Skeletal muscle tissue (tissue), 4 donors: ENCODE results near the gene BAIAP2L1. TPM values are rescaled to one million over a fixed set of nuclear protein-coding genes. Genes with fewer than 3 reads are reported as not detected.

Source experiments
- H3K27ac ChIP-seq: one replicate; pipeline ENCODE4 v1.7.0; 2013; ENCODE audit warnings: mild to moderate bottlenecking, low read depth, low read length, inconsistent platforms
- H3K27me3 ChIP-seq, 3 donors: one replicate each; pipeline ENCODE4 v1.7.0; 2013; ENCODE audit warnings: low read length in 3 of 3; ENCODE audit not compliant: control insufficient read depth in 3 of 3, insufficient read depth in 3 of 3
- H3K36me3 ChIP-seq, 3 donors: one replicate each; pipeline ENCODE4 v1.7.0; 2013; ENCODE audit warnings: low read length in 3 of 3; ENCODE audit not compliant: control insufficient read depth in 3 of 3, insufficient read depth in 3 of 3
- H3K4me1 ChIP-seq, 3 donors: one replicate each; pipeline ENCODE4 v1.7.0; 2013; ENCODE audit warnings: low read length in 3 of 3, mild to moderate bottlenecking in 3 of 3; ENCODE audit not compliant: control insufficient read depth in 3 of 3, insufficient read depth in 3 of 3
- H3K4me3 ChIP-seq, 3 donors: one replicate each; pipeline ENCODE4 v1.7.0; 2013; ENCODE audit warnings: low read length in 3 of 3
- H3K9ac ChIP-seq, 3 donors: one replicate each; pipeline ENCODE4 v1.7.0; 2013; ENCODE audit warnings: low read length in 3 of 3, mild to moderate bottlenecking in 3 of 3, moderate library complexity in 2 of 3, low read depth in 1 of 3
- H3K9me3 ChIP-seq, 3 donors: one replicate each; pipeline ENCODE4 v1.7.0; 2013; ENCODE audit warnings: low read length in 3 of 3; ENCODE audit not compliant: control insufficient read depth in 3 of 3
- total RNA-seq: library from RNA; depleted of rRNA; stranded (reverse); fragments of >200 nt; gene quantifications from one replicate; pipeline ENCODE4 v1.2.3, GENCODE V29; 2014
- donor health status: Osteomylitis.

Gene BAIAP2L1
- total RNA-seq, 1 donor from 2014 or later, result 1.6 TPM

- Histone ChIP-seq H3K9ac (peak overlapping the region in 1 of 3 donors; percentile 33), H3K27me3 (no peaks in the 10 kb centered on the region), H3K4me3 (no peak overlapping the region), H3K36me3 (peaks cover 14 to 32% (median 29%) of the 10 kb centered on the region in 3 donors), H3K9me3 (no peaks in the 10 kb centered on the region), H3K4me1 (peaks cover 42 to 56% (median 51%) of the 10 kb centered on the region in 3 donors), H3K27ac (peak overlapping the region; percentile 54)
Measured at GRCh38 chr7:98289333-98289875, 111.5 kb downstream of the BAIAP2L1 start.

GRCh38 chr7:98288064-98288823 is 112.6 kb downstream of the BAIAP2L1 start:
- H3K27ac ChIP-seq, result peak overlapping the region; percentile 96
- no peaks in the 10 kb centered on the region for H3K9me3 ChIP-seq
- peak overlapping the region; percentile 10 to 54 (median 23) for H3K9ac ChIP-seq
- peaks cover 53 to 67% (median 63%) of the 10 kb centered on the region in 3 donors for H3K4me1 ChIP-seq
- H3K36me3 ChIP-seq, result peaks cover 9 to 25% (median 22%) of the 10 kb centered on the region in 3 donors
- H3K27me3 ChIP-seq, result no peaks in the 10 kb centered on the region
- H3K4me3 ChIP-seq, result peak overlapping the region in 2 of 3 donors; percentile 27 to 35

GRCh38 chr7:98287486-98287959 is 113.4 kb downstream of the BAIAP2L1 start:
- Histone ChIP-seq H3K4me3 (peak overlapping the region in 2 of 3 donors; percentile 79 to 91), H3K27ac (peak overlapping the region; percentile 96), H3K9me3 (no peaks in the 10 kb centered on the region), H3K36me3 (peaks cover 2 to 19% (median 19%) of the 10 kb centered on the region in 3 donors), H3K4me1 (peaks cover 60 to 75% (median 70%) of the 10 kb centered on the region in 3 donors), H3K27me3 (no peaks in the 10 kb centered on the region), H3K9ac (peak overlapping the region in 2 of 3 donors; percentile 67 to 94)

GRCh38 chr7:98286701-98287485 is 114.0 kb downstream of the BAIAP2L1 start:
- Histone ChIP-seq H3K27me3 (no peaks in the 10 kb centered on the region), H3K9ac (peak overlapping the region; percentile 89 to 94 (median 94)), H3K36me3 (peaks cover 0 to 16% (median 13%) of the 10 kb centered on the region in 3 donors), H3K9me3 (no peaks in the 10 kb centered on the region), H3K4me3 (peak overlapping the region; percentile 79 to 91 (median 89)), H3K4me1 (peaks cover 63 to 78% (median 74%) of the 10 kb centered on the region in 3 donors), H3K27ac (peak overlapping the region; percentile 96)

GRCh38 chr7:98286093-98286539 is 114.8 kb downstream of the BAIAP2L1 start:
- Histone ChIP-seq H3K36me3 (peaks cover 0 to 10% (median 9%) of the 10 kb centered on the region in 3 donors), H3K27ac (peak overlapping the region; percentile 96), H3K4me3 (peak overlapping the region; percentile 79 to 91 (median 89)), H3K4me1 (peaks cover 63 to 76% (median 74%) of the 10 kb centered on the region in 3 donors), H3K9ac (peak overlapping the region; percentile 89 to 94 (median 94)), H3K27me3 (no peaks in the 10 kb centered on the region), H3K9me3 (no peaks in the 10 kb centered on the region)

GRCh38 chr7:98285157-98286092 is 115.5 kb downstream of the BAIAP2L1 start:
- H3K4me1 ChIP-seq, result peaks cover 66 to 80% (median 76%) of the 10 kb centered on the region in 3 donors
- peak overlapping the region; percentile 96 for H3K27ac ChIP-seq
- H3K9ac ChIP-seq, result peak overlapping the region; percentile 89 to 94 (median 94)
- H3K4me3 ChIP-seq, result peak overlapping the region; percentile 79 to 91 (median 89)
- H3K36me3 ChIP-seq, result peaks cover 0 to 7% (median 5%) of the 10 kb centered on the region in 3 donors
- H3K9me3 ChIP-seq, result no peaks in the 10 kb centered on the region
- no peaks in the 10 kb centered on the region for H3K27me3 ChIP-seq

- H3K27me3 ChIP-seq, result no peaks in the 10 kb centered on the region
- no peaks in the 10 kb centered on the region for H3K9me3 ChIP-seq
- peak overlapping the region; percentile 96 for H3K27ac ChIP-seq
- H3K4me1 ChIP-seq, result peaks cover 67 to 75% (median 72%) of the 10 kb centered on the region in 3 donors
- H3K9ac ChIP-seq, result peak overlapping the region; percentile 89 to 94 (median 94)
- H3K4me3 ChIP-seq, result peak overlapping the region; percentile 79 to 91 (median 89)
- H3K36me3 ChIP-seq, result peaks cover 0 to 7% (median 5%) of the 10 kb centered on the region in 3 donors
Measured at GRCh38 chr7:98284335-98285036, 116.4 kb downstream of the BAIAP2L1 start.

GRCh38 chr7:98283887-98284222 is 117.0 kb downstream of the BAIAP2L1 start:
- Histone ChIP-seq H3K27ac (peak overlapping the region; percentile 96), H3K36me3 (peaks cover 0 to 5% (median 4%) of the 10 kb centered on the region in 3 donors), H3K9me3 (no peaks in the 10 kb centered on the region), H3K4me1 (peaks cover 62 to 71% (median 67%) of the 10 kb centered on the region in 3 donors), H3K27me3 (no peaks in the 10 kb centered on the region), H3K9ac (peak overlapping the region; percentile 89 to 94 (median 94)), H3K4me3 (peak overlapping the region; percentile 79 to 91 (median 89))
